A673 (cell line): ENCODE data around the gene DCAF7. TPM values are rescaled to one million over a fixed set of nuclear protein-coding genes. Genes with fewer than 3 reads are reported as not detected.

Experiments used
- BruUV-seq: library from RNA; stranded (reverse); fragments of 400-500 nt; replicated peaks from 2 replicates; lab custom pipeline; 2021; lab: Mats Ljungman, UMichigan
- CTCF ChIA-PET: fragments of 300-600 bp; sonication (Branson Sonifier 250); formaldehyde crosslinking; loops from one replicate; lab custom pipeline; 2022; ENCODE audit warnings: antibody characterized with exemption; lab: Charles Lee
- POLR2A ChIA-PET: fragments of 300-600 bp; sonication (Branson Sonifier 250); formaldehyde crosslinking; loops from one replicate; lab custom pipeline; 2022; ENCODE audit warnings: antibody characterized with exemption; ENCODE audit not compliant: low non-redundant PET; lab: Charles Lee
- DNase-seq: peaks from one replicate; pipeline ENCODE4 v3.0.0-alpha.2; 2015; ENCODE audit warnings: low spot score
- H3K27ac ChIP-seq: fragments of 200-600 bp; sonication (generic); 2 replicates; pipeline ENCODE4 v1.5.1; 2016; ENCODE audit warnings: mixed run types, low read depth, mild to moderate bottlenecking, mixed read lengths, antibody characterized with exemption, low read length; ENCODE audit not compliant: poor library complexity, severe bottlenecking
- H3K27me3 ChIP-seq: fragments of 200-600 bp; sonication (generic); replicated peaks from 2 replicates; pipeline ENCODE4 v1.6.1; 2017; ENCODE audit warnings: mixed run types, low read depth, mild to moderate bottlenecking, mixed read lengths, antibody characterized with exemption, low read length; ENCODE audit not compliant: insufficient read depth, poor library complexity
- H3K36me3 ChIP-seq: fragments of 200-600 bp; sonication (generic); 2 replicates; pipeline ENCODE4 v1.6.1; 2016; ENCODE audit warnings: mixed run types, mild to moderate bottlenecking, mixed read lengths, antibody characterized with exemption, low read length; ENCODE audit not compliant: insufficient read depth, poor library complexity, severe bottlenecking
- H3K4me1 ChIP-seq: fragments of 200-600 bp; sonication (generic); 2 replicates; pipeline ENCODE4 v1.6.1; 2017; ENCODE audit warnings: mixed run types, mild to moderate bottlenecking, mixed read lengths, antibody characterized with exemption, low read length; ENCODE audit not compliant: insufficient read depth, poor library complexity, severe bottlenecking
- H3K4me3 ChIP-seq: fragments of 200-600 bp; sonication (generic); 2 replicates; pipeline ENCODE4 v1.5.1; 2016; ENCODE audit warnings: low read depth, mixed run types, mild to moderate bottlenecking, mixed read lengths, low read length; ENCODE audit not compliant: poor library complexity, severe bottlenecking
- H3K9me3 ChIP-seq: fragments of 200-600 bp; sonication (generic); 2 replicates; pipeline ENCODE4 v1.6.1; 2016; ENCODE audit warnings: mixed run types, low read depth, mild to moderate bottlenecking, mixed read lengths, antibody characterized with exemption, low read length; ENCODE audit not compliant: poor library complexity, severe bottlenecking
- CTCF ChIP-seq: fragments of 300-800, 200-600 bp; sonication (generic); conservative IDR thresholded peaks from 2 replicates; pipeline ENCODE4 v1.5.1; 2017; ENCODE audit warnings: low read depth, mild to moderate bottlenecking, antibody characterized with exemption, low read length, moderate library complexity, mixed read lengths
- EZH2 ChIP-seq: fragments of 200-600 bp; sonication (generic); IDR thresholded peaks from 2 replicates; pipeline ENCODE4 v1.6.1; 2017; ENCODE audit warnings: borderline replicate concordance, low read depth, mild to moderate bottlenecking, mixed read lengths, antibody characterized with exemption, low read length; ENCODE audit not compliant: poor library complexity, severe bottlenecking
- intact Hi-C: fragments of 100-400 bp; cut with micrococcal nuclease; formaldehyde crosslinking; loops from one replicate; pipeline ENCODE4 v1.10.0; 2022; ENCODE audit not compliant: unreplicated experiment
- total RNA-seq: library from RNA; stranded (reverse); gene quantifications from 2 replicates; pipeline ENCODE4 v1.2.3, GENCODE V29; 2021

DCAF7 gene
- total RNA-seq, 1 experiment from 2014 or later, result 116 TPM

- no peaks in the 10 kb centered on the region for H3K9me3 ChIP-seq
- BruUV-seq, result no TSS peak
- intact Hi-C loops, result no loop called here
- CTCF ChIA-PET, result interaction anchor here (0.6 kb wide), 1 partner anchor 11 kb away, joined by 4 read pairs; no protein-coding TSS in a partner anchor
- no peaks in the 10 kb centered on the region for H3K36me3 ChIP-seq
- H3K27ac ChIP-seq, result no peak overlapping the region
- POLR2A ChIA-PET, result no interaction called here
- H3K4me3 ChIP-seq, result no peak overlapping the region
- H3K4me1 ChIP-seq, result peaks cover 3% of the 10 kb centered on the region
- no peak for DNase-seq
- H3K27me3 ChIP-seq, result no peaks in the 10 kb centered on the region
- no peak for TF ChIP-seq EZH2
- TF ChIP-seq CTCF, result no peak
Observed at GRCh38 chr17:63567229-63567628, 17.0 kb downstream of the DCAF7 start.

- Histone ChIP-seq H3K27ac (no peak overlapping the region), H3K4me1 (peaks cover 3% of the 10 kb centered on the region), H3K36me3 (no peaks in the 10 kb centered on the region), H3K9me3 (no peaks in the 10 kb centered on the region), H3K27me3 (no peaks in the 10 kb centered on the region), H3K4me3 (no peak overlapping the region)
- no peak for TF ChIP-seq EZH2
- TF ChIP-seq CTCF, result no peak
- ChIA-PET CTCF (no interaction called here), POLR2A (interaction anchor here (0.8 to 1.1 kb wide), 2 partner anchors 109 to 378 kb away, joined by 3 to 5 read pairs; no protein-coding TSS in a partner anchor)
- intact Hi-C loops, result no loop called here
- DNase-seq, result no peak
- no TSS peak for BruUV-seq
Observed at GRCh38 chr17:63568563-63568962, 18.3 kb downstream of the DCAF7 start.

- H3K9me3 ChIP-seq, result no peaks in the 10 kb centered on the region
- no peak overlapping the region for H3K4me3 ChIP-seq
- TF ChIP-seq CTCF (no peak), EZH2 (no peak)
- POLR2A ChIA-PET, result no interaction called here
- no peaks in the 10 kb centered on the region for H3K36me3 ChIP-seq
- no TSS peak for BruUV-seq
- CTCF ChIA-PET, result no interaction called here
- DNase-seq, result peak; percentile 41
- no peaks in the 10 kb centered on the region for H3K27me3 ChIP-seq
- peaks cover 3% of the 10 kb centered on the region for H3K4me1 ChIP-seq
- no peak overlapping the region for H3K27ac ChIP-seq
- intact Hi-C loops, result no loop called here
Observed at GRCh38 chr17:63571632-63572310, 21.5 kb downstream of the DCAF7 start.
